IMR-90 (cell line): Measurements from ENCODE around the gene FAM163B. TPM values are rescaled to one million over a fixed set of nuclear protein-coding genes. Genes with fewer than 3 reads are reported as not detected.

ENCODE experiments used
- ATAC-seq: fragments of 200-7000 bp; cut with Tn5 transposase; 2 replicates; pipeline ENCODE4 v1.9.1; 2020; ENCODE audit warnings: low read depth, mild to moderate bottlenecking, moderate library complexity
- BruUV-seq: library from RNA; stranded (reverse); fragments of 400-500 nt; replicated peaks from 2 replicates; lab custom pipeline; 2021; lab: Mats Ljungman, UMichigan
- CTCF ChIA-PET: fragments of 300-600 bp; formaldehyde crosslinking; extraction: SDS; loops from one replicate; lab custom pipeline; 2021; ENCODE audit warnings: antibody characterized with exemption; lab: Yijun Ruan, JAX
- POLR2A ChIA-PET: fragments of 300-600 bp; sonication (Branson Sonifier 250); formaldehyde crosslinking; loops from one replicate; lab custom pipeline; 2022; ENCODE audit warnings: antibody characterized with exemption; ENCODE audit not compliant: unreplicated experiment; lab: Charles Lee
- DNase-seq: peaks from one replicate; pipeline ENCODE4 v3.0.0; 2013
- H2AFZ ChIP-seq: replicated peaks from 2 replicates; pipeline ENCODE3; 2013; ENCODE audit warnings: low read length, mild to moderate bottlenecking; ENCODE audit not compliant: poor library complexity
- H2AK5ac ChIP-seq: 2 replicates; pipeline ENCODE4 v1.6.1; 2013; ENCODE audit warnings: low read depth, low read length, inconsistent platforms
- H2AK9ac ChIP-seq: replicated peaks from 2 replicates; pipeline ENCODE3; 2013; ENCODE audit warnings: mild to moderate bottlenecking, low read depth, low read length, moderate library complexity; ENCODE audit not compliant: poor library complexity
- H2BK120ac ChIP-seq: 2 replicates; pipeline ENCODE4 v1.6.1; 2013; ENCODE audit warnings: low read depth, low read length, inconsistent platforms
- H2BK15ac ChIP-seq: 3 replicates; pipeline ENCODE4 v1.6.1; 2013; ENCODE audit warnings: low read depth, low read length, inconsistent platforms
- H2BK20ac ChIP-seq: 2 replicates; pipeline ENCODE4 v1.6.1; 2013; ENCODE audit warnings: low read depth, mild to moderate bottlenecking, inconsistent platforms, low read length, moderate library complexity
- H2BK5ac ChIP-seq: 2 replicates; pipeline ENCODE4 v1.6.1; 2013; ENCODE audit warnings: mild to moderate bottlenecking, low read depth, low read length, inconsistent platforms; ENCODE audit not compliant: poor library complexity, severe bottlenecking
- H3K14ac ChIP-seq: replicated peaks from 2 replicates; pipeline ENCODE4 v1.6.1; 2013; ENCODE audit warnings: low read depth, low read length, inconsistent platforms
- H3K18ac ChIP-seq: 2 replicates; pipeline ENCODE4 v1.6.1; 2013; ENCODE audit warnings: low read depth, low read length, control low read depth
- H3K23ac ChIP-seq: 2 replicates; pipeline ENCODE4 v1.6.1; 2013; ENCODE audit warnings: low read depth, low read length, inconsistent platforms
- H3K27ac ChIP-seq: 2 replicates; pipeline ENCODE4 v1.5.1; 2013; ENCODE audit warnings: mild to moderate bottlenecking, control low read depth, low read length; ENCODE audit not compliant: insufficient read depth
- H3K27me3 ChIP-seq: 2 replicates; pipeline ENCODE4 v1.6.1; 2013; ENCODE audit warnings: low read length; ENCODE audit not compliant: control insufficient read depth, insufficient read depth
- H3K36me3 ChIP-seq: 2 replicates; pipeline ENCODE4 v1.6.1; 2013; ENCODE audit warnings: low read length, mixed read lengths; ENCODE audit not compliant: control insufficient read depth, insufficient read depth
- H3K4ac ChIP-seq: 2 replicates; pipeline ENCODE4 v1.6.1; 2013; ENCODE audit warnings: low read depth, low read length, inconsistent platforms
- H3K4me1 ChIP-seq: 2 replicates; pipeline ENCODE4 v1.6.1; 2013; ENCODE audit warnings: low read length, mixed read lengths; ENCODE audit not compliant: control insufficient read depth, insufficient read depth
- H3K4me2 ChIP-seq: 2 replicates; pipeline ENCODE4 v1.6.1; 2013; ENCODE audit warnings: low read depth, mild to moderate bottlenecking, control low read depth, low read length, moderate library complexity
- H3K4me3 ChIP-seq: 2 replicates; pipeline ENCODE4 v1.5.1; 2013; ENCODE audit warnings: low read depth, mild to moderate bottlenecking, control low read depth, low read length, moderate library complexity; ENCODE audit not compliant: insufficient read depth
- H3K56ac ChIP-seq: 2 replicates; pipeline ENCODE4 v1.6.1; 2013; ENCODE audit warnings: low read length, inconsistent platforms; ENCODE audit not compliant: insufficient read depth; ENCODE audit errors: extremely low read depth
- H3K79me1 ChIP-seq, 2 experiments: 2 replicates each; pipeline ENCODE4 v1.6.1; 2013; ENCODE audit warnings: low read length in 2 of 2, inconsistent platforms in 1 of 2, low read depth in 1 of 2
- H3K9ac ChIP-seq: 2 replicates; pipeline ENCODE4 v1.6.1; 2013; ENCODE audit warnings: low read depth, low read length, control low read depth
- H3K9me1 ChIP-seq: 2 replicates; pipeline ENCODE4 v1.6.1; 2013; ENCODE audit warnings: low read length, inconsistent platforms; ENCODE audit not compliant: insufficient read depth
- H3K9me3 ChIP-seq: 2 replicates; pipeline ENCODE4 v1.6.1; 2013; ENCODE audit warnings: low read length; ENCODE audit not compliant: control insufficient read depth, insufficient read depth
- H4K20me1 ChIP-seq: 2 replicates; pipeline ENCODE4 v1.6.1; 2013; ENCODE audit warnings: low read length, inconsistent platforms; ENCODE audit not compliant: insufficient read depth
- H4K5ac ChIP-seq: 2 replicates; pipeline ENCODE4 v1.6.1; 2013; ENCODE audit warnings: mild to moderate bottlenecking, low read depth, low read length, control low read depth
- H4K8ac ChIP-seq, 2 experiments: 2 replicates each; pipeline ENCODE4 v1.6.1; 2013; ENCODE audit warnings: low read depth in 2 of 2, low read length in 2 of 2, control low read depth in 1 of 2, inconsistent platforms in 1 of 2
- H4K91ac ChIP-seq: 2 replicates; pipeline ENCODE4 v1.6.1; 2013; ENCODE audit warnings: low read depth, low read length, inconsistent platforms; ENCODE audit not compliant: insufficient read depth
- BHLHE40 ChIP-seq: fragments of 150-350 bp; IDR thresholded peaks from 2 replicates; pipeline ENCODE4 v1.6.1; 2016; ENCODE audit warnings: mild to moderate bottlenecking, low read depth, low read length
- CEBPB ChIP-seq: IDR thresholded peaks from 2 replicates; pipeline ENCODE4 v1.6.1; 2012; ENCODE audit warnings: low read depth, low read length, improper control_type of control experiment
- CHD1 ChIP-seq: IDR thresholded peaks from 2 replicates; pipeline ENCODE4 v1.6.1; 2012; ENCODE audit warnings: low read depth, low read length, improper control_type of control experiment
- CTCF ChIP-seq: conservative IDR thresholded peaks from 2 replicates; pipeline ENCODE4 v1.5.1; 2012; ENCODE audit warnings: mild to moderate bottlenecking, low read depth, low read length, improper control_type of control experiment
- ELK1 ChIP-seq: fragments of 150-350 bp; IDR thresholded peaks from 2 replicates; pipeline ENCODE4 v1.6.1; 2016; ENCODE audit warnings: low read depth, mild to moderate bottlenecking, low read length, moderate library complexity, borderline replicate concordance
- FOS ChIP-seq: fragments of 150-350 bp; IDR thresholded peaks from 2 replicates; pipeline ENCODE4 v1.6.1; 2016; ENCODE audit warnings: low read depth, low read length
- MAFK ChIP-seq: IDR thresholded peaks from 2 replicates; pipeline ENCODE4 v1.6.1; 2012; ENCODE audit warnings: low read depth, low read length, improper control_type of control experiment
- MAZ ChIP-seq: IDR thresholded peaks from 2 replicates; pipeline ENCODE4 v1.6.1; 2012; ENCODE audit warnings: low read depth, mild to moderate bottlenecking, low read length, improper control_type of control experiment, moderate library complexity, borderline replicate concordance
- MXI1 ChIP-seq: IDR thresholded peaks from 2 replicates; pipeline ENCODE4 v1.6.1; 2012; ENCODE audit warnings: low read depth, mild to moderate bottlenecking, low read length, moderate library complexity, borderline replicate concordance
- NFE2L2 ChIP-seq: fragments of 150-350 bp; IDR thresholded peaks from 2 replicates; pipeline ENCODE4 v1.6.1; 2016; ENCODE audit warnings: low read depth, mild to moderate bottlenecking, low read length
- POLR2A ChIP-seq: IDR thresholded peaks from 2 replicates; pipeline ENCODE4 v1.6.1; 2012; ENCODE audit warnings: mild to moderate bottlenecking, low read depth, low read length
- RAD21 ChIP-seq: IDR thresholded peaks from 2 replicates; pipeline ENCODE4 v1.6.1; 2012; ENCODE audit warnings: low read length, improper control_type of control experiment
- RCOR1 ChIP-seq: IDR thresholded peaks from 2 replicates; pipeline ENCODE4 v1.6.1; 2012; ENCODE audit warnings: mild to moderate bottlenecking, low read length, improper control_type of control experiment; ENCODE audit not compliant: insufficient replicate concordance
- RFX5 ChIP-seq: IDR thresholded peaks from 2 replicates; pipeline ENCODE4 v1.8.0; 2012; ENCODE audit warnings: low read depth, mild to moderate bottlenecking, low read length, moderate library complexity
- SMC3 ChIP-seq: fragments of 150-350 bp; IDR thresholded peaks from 2 replicates; pipeline ENCODE4 v1.6.1; 2016; ENCODE audit warnings: low read depth, mild to moderate bottlenecking, antibody characterized with exemption, low read length, moderate library complexity
- USF2 ChIP-seq: fragments of 150-350 bp; IDR thresholded peaks from 2 replicates; pipeline ENCODE4 v1.6.1; 2017; ENCODE audit warnings: mild to moderate bottlenecking, antibody characterized with exemption, low read length, low read depth
- WGBS, 2 experiments: methylation state at CpG; one replicate each; pipeline versions ENCODE4 v1.1.5 to v1.1.7; 2013; ENCODE audit warnings: missing lambda C conversion rate in 2 of 2; ENCODE audit not compliant: insufficient read length in 1 of 2; ENCODE audit errors: extremely low coverage in 2 of 2; 5-methylcytosine and 5-hydroxymethylcytosine counted together
- dilution Hi-C: fragments of 300-500 bp; cut with HindIII; formaldehyde crosslinking; loops from one replicate; pipeline ENCODE4 v1.14.3; 2018; ENCODE audit warnings: low sequenced_read_pairs; ENCODE audit not compliant: unreplicated experiment
- in situ Hi-C: fragments of 300-500 bp; cut with MboI; formaldehyde crosslinking; loops from 3 replicates; pipeline ENCODE4 v1.14.3; 2019; ENCODE audit warnings: low sequenced_read_pairs, inconsistent platforms, mixed read lengths
- intact Hi-C: fragments of 100-400 bp; cut with micrococcal nuclease; formaldehyde crosslinking; loops from 2 replicates; pipeline ENCODE4 v1.10.0; 2022
- polyA plus RNA-seq, 3 experiments: library from polyadenylated mRNA; depleted of rRNA; stranded (reverse); fragments of >200 nt; gene quantifications; 2 replicates each; pipeline ENCODE4 v1.2.3, GENCODE V29; 2012; ENCODE audit warnings: low replicate concordance in 1 of 3
- total RNA-seq: library from RNA; depleted of rRNA; stranded (reverse); fragments of >200 nt; gene quantifications from 2 replicates; pipeline ENCODE4 v1.2.3, GENCODE V29; 2012

Gene FAM163B
- total and polyA plus RNA-seq, 2 of the 4 experiments (the other 2 are of a cell fraction), result not detected

- no peak overlapping the region for H3K9ac ChIP-seq
- H2AK5ac ChIP-seq, result no peak overlapping the region
- no peak overlapping the region for H4K5ac ChIP-seq
- no peak overlapping the region for H3K14ac ChIP-seq
- H3K27me3 ChIP-seq, result peaks cover 33% of the 10 kb centered on the region
- no peaks in the 10 kb centered on the region for H3K36me3 ChIP-seq
- H4K8ac ChIP-seq, result no peak overlapping the region
- in situ Hi-C loops, result no loop called here
- no peak overlapping the region for H3K18ac ChIP-seq
- no peak overlapping the region for H2BK20ac ChIP-seq
- no peak overlapping the region for H2BK5ac ChIP-seq
- H3K56ac ChIP-seq, result no peak overlapping the region
- no peaks in the 10 kb centered on the region for H3K4me1 ChIP-seq
- ChIA-PET CTCF (no interaction called here), POLR2A (no interaction called here)
- no peak overlapping the region for H3K4me2 ChIP-seq
- H4K20me1 ChIP-seq, result no peaks in the 10 kb centered on the region; the same call in 1 of the 2 replicates
- no peak overlapping the region for H2BK120ac ChIP-seq
- intact Hi-C loops, result no loop called here
- no peak overlapping the region for H2AK9ac ChIP-seq
- ATAC-seq (no peak), DNase-seq (no peak)
- dilution Hi-C loops, result no loop called here
- no peak overlapping the region for H2AFZ ChIP-seq
- H3K4me3 ChIP-seq, result no peak overlapping the region
- TF ChIP-seq ELK1 (no peak), CHD1 (no peak), USF2 (no peak), RFX5 (no peak), SMC3 (no peak), MAZ (no peak), FOS (no peak), BHLHE40 (no peak), CTCF (no peak), POLR2A (no peak), RAD21 (no peak), RCOR1 (no peak), MAFK (no peak), CEBPB (no peak), NFE2L2 (no peak), MXI1 (no peak)
- no peak overlapping the region for H3K4ac ChIP-seq
- H3K79me1 ChIP-seq, result no peaks in the 10 kb centered on the region
- BruUV-seq, result no TSS peak
- H4K91ac ChIP-seq, result no peak overlapping the region
- H3K9me3 ChIP-seq, result peaks cover 2% of the 10 kb centered on the region; the same call in 1 of the 2 replicates
- H3K23ac ChIP-seq, result no peak overlapping the region
- H3K27ac ChIP-seq, result no peak overlapping the region
- no peak overlapping the region for H2BK15ac ChIP-seq
- H3K9me1 ChIP-seq, result no peaks in the 10 kb centered on the region
- 70% methylated on average over 2 of the region's 6 CpGs; no CpG with 5 or more reads in 1 of the 2 experiments for WGBS, 2 experiments
These were observed 21.7 kb downstream of the FAM163B start for GRCh38 chr9:133587466-133587865.
